Esophagus muscularis mucosa (tissue), 4 donors: Measurements from ENCODE around the gene SH2D5.
A peak's percentile ranks its signal among the peaks of the same experiment; 100 is the strongest.

Experiments used
- EP300 ChIP-seq: sonication (generic); formaldehyde crosslinking; IDR thresholded peaks from one replicate; pipeline ENCODE4 v1.6.1; 2017; ENCODE audit warnings: antibody characterized with exemption
- POLR2A ChIP-seq: fragments of 450-650 bp; IDR thresholded peaks from one replicate; pipeline ENCODE4 v1.6.1; 2017; ENCODE audit warnings: antibody characterized with exemption, moderate library complexity, mild to moderate bottlenecking, low read depth
- POLR2AphosphoS5 ChIP-seq, 2 donors: sonication (generic); formaldehyde crosslinking; IDR thresholded peaks; one replicate each; pipeline ENCODE4 v1.6.1; 2017; ENCODE audit warnings: antibody characterized with exemption in 2 of 2
- TF ChIP-seq, protein P1 (sequence below), 3 experiments: fragments of 200-600 bp in 2 of 3; fragments of 450-650 bp in 1 of 3; sonication (generic) in 2 of 3; IDR thresholded peaks; one replicate each; pipeline ENCODE4 v1.5.1; 2017 to 2019; ENCODE audit warnings: antibody characterized with exemption in 3 of 3, mild to moderate bottlenecking in 2 of 3, moderate library complexity in 1 of 3

DNA sequence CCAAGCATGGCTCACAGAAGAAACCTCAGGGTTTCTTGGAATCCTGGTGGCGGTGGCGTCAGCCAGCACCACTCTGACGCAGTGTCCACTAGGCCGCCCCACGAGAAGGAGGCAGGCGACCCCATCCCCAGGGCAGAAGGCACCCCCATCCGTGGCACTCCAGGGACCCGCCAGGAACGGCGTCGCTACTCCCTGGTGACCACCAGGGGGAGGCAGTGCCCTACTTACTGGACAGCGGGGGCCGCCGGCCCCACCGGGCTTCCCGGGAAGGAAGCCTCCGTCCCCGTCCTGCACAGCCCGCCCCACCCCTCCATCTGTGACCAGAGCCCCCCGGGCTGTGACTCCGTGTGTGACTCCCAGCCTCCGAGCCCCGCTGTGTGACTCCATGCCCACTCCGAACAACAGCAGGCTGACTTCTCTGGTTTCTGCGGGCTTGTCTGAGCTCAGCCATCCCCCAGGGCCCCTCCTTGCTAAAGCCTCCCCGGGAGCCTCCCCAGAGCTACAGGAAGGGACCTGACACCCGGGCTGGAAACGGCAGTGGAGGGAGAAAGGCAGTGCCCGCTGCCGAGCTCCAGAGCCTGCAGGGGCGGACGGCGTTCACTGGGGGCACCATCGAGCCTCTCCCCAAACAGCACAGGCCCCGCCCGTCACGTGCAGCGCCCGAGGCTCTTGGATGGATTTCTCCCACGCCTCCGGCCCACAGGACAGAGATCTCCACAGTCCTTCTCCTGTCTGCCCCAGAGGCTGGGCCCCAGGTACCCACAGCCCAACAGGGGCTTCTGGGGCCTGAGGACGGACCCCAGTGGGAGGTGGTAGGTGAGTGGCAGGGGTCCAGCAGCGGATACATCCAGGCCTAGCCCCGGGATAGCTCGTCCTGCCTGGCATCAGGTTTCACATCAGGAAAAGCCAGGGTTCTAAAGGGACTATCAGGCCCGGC lies 35.8 kb downstream of the SH2D5 start:
- TF ChIP-seq, protein P1, sequence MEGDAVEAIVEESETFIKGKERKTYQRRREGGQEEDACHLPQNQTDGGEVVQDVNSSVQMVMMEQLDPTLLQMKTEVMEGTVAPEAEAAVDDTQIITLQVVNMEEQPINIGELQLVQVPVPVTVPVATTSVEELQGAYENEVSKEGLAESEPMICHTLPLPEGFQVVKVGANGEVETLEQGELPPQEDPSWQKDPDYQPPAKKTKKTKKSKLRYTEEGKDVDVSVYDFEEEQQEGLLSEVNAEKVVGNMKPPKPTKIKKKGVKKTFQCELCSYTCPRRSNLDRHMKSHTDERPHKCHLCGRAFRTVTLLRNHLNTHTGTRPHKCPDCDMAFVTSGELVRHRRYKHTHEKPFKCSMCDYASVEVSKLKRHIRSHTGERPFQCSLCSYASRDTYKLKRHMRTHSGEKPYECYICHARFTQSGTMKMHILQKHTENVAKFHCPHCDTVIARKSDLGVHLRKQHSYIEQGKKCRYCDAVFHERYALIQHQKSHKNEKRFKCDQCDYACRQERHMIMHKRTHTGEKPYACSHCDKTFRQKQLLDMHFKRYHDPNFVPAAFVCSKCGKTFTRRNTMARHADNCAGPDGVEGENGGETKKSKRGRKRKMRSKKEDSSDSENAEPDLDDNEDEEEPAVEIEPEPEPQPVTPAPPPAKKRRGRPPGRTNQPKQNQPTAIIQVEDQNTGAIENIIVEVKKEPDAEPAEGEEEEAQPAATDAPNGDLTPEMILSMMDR (IDR thresholded peaks at IDR 0.05), result peak; percentile 68 to 89 (median 88)
- TF ChIP-seq POLR2AphosphoS5 (IDR thresholded peaks at IDR 0.05) (peak; percentile 61 to 68), POLR2A (no peak), EP300 (no peak)
